Eye (tissue), 1 donor: Measurements from ENCODE around the gene MECP2.

Experiments
- DNase-seq: peaks from one replicate; pipeline ENCODE4 v3.0.0-alpha.2; 2015

MECP2 gene

DNA sequence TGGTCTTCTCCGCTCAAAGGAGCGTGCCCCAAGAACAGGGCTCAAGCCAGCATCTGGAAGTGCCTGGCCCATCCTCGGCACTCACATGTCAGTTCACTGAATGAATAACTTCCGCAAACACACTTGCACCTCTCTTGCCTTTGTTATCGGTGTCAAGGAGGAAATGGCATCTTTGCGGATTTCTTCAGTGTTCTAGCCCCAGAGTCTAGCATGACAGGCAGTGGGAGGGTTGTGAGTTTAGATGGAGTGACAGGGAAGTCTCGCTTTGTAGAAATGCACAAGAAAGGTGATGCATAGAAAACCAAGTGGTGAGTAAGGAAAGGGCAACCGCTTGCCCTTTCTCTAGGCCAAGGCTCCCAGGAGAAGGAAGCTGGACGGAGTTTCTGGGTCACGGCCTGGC, 17.6 kb upstream of the MECP2 start:
- DNase-seq: no peak

DNA sequence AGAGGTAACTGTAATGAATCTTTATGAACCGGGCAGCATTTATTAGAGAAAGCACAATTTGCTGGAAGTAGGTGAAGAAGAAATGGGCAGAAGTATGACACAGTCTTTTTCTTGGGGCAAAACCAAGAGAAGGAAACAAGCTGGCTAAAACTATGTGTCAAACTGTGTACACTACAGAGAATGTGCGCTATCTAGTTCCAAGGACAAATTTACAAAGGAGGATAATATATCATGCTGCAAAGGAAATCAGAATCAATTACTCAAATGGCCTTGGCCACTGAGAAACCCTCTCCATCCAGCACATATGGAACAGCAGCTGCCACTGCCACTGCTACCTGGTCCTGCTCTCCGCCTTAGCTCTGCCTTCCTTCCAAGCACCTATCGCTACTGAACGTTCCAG, 17.1 kb upstream of the MECP2 start:
- no peak for DNase-seq

DNA sequence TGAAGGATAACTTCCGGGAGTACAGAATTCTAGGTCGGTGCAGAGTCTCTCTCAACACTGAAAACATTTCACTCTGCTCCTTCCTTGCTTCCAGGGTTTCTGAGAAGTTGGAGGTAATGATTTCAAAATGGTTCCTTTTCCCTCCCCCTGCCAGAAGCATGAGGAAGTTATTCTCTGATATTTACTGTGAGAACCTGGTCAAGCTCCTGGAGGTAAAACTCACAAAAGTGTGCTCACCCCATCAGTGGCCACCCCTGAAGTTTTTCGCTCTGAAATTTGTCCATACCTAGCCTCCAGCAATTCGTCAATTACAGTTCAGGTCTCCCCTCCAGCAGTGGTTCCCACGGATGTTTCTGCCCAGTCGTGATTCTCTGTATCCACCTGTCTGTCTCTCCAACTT, 16.2 kb upstream of the MECP2 start:
- DNase-seq: no peak

DNA sequence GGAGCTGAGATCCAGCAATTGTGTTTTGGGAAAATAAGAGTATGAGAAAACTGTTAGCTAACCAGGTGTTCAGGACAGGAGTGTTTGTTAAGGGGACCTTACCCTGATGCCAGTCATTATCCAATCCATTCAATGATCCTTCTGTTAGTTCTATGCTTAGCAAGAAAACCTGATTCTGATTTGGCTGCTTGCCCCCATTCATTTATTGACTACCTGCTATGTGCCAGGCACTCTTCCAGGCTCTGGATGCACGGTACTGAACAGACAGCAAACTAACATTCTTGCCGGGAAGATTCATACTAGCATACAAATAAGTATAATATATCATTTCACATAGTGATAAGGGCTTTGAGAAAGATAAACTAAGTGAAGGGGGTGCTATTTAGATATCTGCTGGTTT, 1.0 kb upstream of the MECP2 start:
- no peak for DNase-seq

DNA sequence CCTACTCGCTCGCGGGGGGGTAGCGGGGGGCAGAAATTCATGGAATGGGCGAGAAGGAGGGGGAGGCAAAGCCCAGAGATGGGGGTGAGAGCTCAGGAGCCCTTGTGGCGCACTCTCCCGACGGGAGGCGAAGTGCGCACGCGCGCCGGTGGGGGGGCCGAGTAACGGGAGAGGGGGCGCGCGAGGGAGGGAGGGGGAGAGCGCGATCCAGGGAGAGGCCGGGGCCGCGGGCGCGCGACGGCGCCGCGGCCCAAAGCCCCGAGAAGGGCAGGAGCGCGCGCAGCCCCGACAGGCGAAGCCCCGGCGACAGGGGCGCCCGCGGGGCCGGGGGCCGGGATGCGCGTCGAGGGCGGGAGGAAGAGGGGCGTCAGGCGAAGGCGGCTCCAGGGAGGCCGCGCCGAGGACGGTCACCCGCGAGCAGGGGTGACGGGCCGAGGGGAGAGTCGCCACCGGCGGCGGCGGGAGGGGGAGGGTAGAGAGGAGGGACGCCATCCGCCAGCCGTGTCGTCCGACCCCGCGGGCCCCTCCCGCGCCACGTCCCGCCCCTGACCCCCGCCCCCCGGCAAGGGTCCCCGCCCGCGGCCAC, 421 bp downstream of the MECP2 start:
- DNase-seq: peak; percentile 91

DNA sequence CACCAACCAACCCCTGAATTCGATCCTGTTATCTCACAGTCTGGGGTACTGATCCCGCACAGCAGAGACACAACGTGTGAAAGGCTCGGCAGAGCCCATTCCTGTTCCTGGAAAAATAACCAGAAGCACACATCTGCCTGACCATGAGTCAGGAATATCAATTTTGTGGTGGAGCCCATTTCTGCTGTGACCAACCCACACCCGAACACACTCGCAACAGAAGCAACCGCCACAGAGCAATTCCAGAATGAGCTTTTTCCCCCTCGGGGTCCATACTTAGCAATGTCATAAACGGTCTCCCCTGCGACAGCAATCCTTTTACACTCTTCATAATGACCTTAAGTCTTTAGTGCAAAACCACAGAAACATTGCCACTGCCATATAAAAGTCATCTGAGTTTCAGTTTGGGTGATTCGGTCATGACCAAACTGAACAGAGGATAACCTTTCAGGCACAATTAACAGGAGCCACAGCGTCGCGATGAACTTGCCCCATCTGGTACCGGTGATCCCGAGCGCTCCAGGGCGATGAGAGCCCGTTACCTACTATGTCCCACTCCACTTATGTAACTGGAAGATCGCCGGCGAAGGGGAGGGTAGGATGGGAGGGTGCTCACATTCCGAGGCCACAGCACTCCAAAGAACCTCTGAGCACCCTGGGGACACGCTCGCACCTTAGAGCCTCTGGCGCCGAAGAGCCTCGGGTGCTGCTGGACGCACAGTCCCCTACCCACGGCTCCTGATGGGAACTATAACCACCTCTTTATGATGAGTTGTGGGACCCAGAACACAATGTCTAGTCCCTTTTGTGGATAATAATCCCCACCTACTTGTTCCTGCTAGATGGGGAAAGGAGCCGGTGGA, 1.1 kb downstream of the MECP2 start:
- no peak for DNase-seq

DNA sequence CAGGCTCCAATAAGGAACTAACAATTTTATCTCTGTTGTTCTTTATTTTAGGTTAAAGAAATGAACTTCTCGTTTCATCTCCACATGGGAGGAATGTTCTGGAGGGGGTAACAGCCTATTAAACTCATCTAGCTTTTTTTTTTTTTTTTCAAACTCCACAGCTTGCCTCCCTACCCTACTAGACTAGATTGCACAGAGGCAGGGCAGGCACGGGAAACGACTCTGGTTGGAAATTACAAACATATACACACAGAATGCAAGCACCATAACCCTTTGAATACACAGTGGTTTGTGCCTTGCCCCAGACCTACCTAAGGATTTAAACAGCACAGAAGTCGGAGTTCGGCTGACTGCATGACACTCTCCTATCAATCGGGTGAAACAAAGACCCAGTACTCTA, 2.7 kb downstream of the MECP2 start:
- no peak for DNase-seq

DNA sequence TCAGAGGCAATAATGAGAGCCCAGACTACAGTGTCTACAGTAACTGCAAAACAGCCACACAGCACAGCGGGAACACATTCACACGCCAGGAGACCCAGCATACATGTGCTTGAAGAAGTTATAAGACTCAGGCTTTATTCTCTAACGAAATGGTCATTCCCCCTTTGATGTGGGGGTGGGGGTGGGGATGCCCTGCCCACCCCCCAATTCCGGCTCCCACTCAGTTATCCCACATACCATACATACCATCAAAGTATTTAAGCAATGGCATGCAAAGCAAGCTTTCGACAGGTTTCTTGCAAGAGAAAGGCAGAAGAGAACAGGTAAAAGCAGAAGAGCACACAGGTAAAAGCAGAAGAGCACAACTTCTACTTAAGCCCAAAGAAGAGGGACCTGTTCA, 3.6 kb downstream of the MECP2 start:
- DNase-seq: no peak

DNA sequence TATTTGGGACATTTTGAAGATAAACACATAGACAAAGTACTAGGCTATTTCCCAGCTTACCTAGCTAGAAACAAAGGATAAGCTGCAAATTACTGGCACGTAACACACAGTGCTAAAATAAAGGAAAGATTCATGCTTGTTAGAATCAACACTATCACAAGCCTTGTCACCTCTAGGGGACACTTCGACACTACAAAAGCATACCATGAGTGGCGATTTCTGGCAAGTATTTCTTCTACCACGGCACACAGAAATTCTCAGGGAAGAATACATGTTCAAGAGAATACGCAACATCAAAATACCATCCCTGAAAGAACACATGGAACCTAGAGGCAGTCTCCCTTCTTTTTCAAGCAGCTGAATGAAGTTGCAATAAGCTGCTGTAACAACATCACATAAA, 5.1 kb downstream of the MECP2 start:
- DNase-seq: no peak

DNA sequence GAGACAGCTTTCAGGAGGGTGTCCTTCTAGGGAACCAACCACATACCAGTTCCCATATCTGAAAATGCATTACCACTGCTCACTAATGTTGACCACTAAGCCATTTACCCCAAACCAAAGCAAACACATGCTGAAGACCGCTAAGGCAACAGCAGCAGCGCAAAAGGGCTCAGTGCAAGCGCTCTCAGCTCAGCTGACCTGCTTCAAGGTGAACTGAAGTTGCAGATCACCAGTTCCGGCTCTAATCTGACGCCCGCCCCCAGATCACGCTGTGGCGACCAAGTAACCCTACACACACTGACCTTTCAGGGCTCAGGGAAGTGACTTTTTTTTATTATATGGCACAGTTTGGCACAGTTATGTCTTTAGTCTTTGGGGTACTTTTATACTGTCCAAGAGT, 5.8 kb downstream of the MECP2 start:
- DNase-seq: no peak

DNA sequence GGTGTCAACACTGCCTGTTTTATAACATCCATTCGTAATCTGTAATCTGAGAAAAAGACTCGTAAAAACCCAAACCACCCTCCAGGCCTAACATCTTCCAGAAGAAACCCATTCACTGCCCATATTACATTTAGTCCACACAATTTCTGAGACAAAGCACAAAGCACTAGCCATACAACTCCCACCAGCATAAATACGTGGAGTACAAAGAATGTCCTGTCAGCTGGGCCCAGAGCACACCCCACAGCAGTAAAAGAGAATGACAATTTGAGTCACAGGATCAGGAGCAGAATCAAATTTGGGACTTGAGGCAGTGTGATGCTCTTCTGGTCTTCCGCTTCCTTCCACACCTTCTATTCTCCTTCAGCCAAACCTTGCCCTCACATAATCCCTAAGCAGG, 6.8 kb downstream of the MECP2 start:
- DNase-seq: no peak

DNA sequence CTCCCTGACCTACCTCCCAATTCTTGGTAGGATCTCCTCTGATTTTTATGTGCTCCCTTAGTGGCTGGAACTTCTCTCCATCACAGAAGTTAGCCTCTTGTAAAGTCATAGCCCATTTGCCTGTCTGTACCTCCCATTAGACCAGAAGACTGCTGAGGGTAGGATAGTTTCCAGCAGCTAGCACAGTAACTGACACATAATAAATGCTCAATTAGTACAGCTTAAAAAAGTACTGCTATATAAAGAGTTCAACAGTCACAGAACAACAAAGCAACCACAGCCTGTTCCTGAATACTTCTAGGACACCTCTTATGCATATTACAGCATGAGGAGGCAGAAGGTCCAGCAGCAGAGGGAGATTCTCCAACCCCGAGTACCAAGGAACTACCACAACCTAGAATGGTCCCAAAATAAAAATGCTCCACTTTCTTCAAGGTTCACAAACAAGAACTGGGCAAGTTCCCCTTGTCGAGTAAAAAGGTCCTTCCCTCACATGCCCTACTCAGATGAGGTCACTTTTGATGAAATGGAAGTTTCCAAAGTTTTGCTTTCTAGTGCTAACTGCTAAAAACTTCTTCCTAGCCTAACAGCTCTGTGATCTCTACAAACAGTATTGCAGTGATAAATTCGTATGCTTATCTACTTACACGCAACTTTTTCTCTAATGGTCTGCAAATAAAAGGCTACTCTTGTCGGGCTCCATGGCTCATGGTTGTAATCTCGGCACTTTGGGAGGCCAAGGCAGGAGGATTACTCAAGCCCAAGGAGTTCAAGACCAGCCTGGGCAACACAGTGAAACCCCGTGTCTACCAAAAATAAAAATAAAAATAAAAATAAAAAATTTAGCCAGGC, 12.8 kb downstream of the MECP2 start:
- DNase-seq: no peak

DNA sequence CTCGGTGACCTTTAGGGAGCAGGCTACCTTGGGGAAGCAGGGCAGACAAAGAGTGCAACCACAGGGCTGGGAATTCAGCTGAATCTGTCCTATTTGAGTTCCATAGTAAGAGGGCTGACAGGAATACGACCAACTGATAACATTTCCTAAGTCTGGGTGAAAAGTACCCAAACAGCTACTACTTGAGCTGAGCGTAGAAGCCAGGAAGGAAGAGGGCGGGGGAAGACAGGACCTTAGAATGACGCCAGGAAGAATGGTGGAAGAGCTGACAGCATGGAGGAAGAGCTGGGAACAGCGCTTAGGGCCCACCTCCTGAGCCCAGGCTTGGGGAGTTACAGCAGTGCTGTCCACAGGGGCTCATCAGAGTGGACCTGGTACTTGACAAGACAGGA, 14.4 kb downstream of the MECP2 start:
- DNase-seq: no peak

DNA sequence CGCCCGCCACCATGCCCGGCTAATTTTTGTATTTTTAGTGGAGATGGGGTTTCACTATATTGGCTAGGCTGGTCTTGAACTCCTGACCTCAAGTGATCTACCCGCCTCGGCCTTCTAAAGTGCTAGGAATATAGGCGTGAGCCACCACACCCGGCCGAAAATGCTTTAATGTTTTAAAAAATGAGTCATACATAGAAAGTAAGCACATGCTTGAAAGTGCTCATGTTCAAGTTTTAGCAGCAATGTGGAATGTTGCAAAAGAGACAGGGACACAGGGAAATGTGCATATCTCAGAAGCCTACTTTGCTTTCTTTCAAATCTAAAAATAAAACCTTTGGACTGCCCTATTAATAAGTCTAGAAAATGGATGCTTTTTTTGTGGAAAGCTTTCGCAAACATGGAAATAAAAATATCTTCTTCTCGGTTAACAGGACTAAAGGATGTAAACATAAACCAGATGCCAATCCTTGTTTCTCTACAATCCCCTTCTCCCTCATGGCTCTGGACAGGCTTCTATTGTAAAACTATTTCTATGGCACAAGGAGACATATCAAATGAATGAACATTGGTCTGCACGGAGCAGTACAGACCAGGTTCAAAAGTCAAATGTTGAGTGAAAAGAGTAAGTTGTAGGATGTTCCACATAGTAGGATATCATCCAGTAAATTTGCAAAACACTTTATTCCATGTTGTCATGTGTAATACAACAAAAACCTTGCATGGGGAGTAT, 15.0 kb downstream of the MECP2 start:
- no peak for DNase-seq

DNA sequence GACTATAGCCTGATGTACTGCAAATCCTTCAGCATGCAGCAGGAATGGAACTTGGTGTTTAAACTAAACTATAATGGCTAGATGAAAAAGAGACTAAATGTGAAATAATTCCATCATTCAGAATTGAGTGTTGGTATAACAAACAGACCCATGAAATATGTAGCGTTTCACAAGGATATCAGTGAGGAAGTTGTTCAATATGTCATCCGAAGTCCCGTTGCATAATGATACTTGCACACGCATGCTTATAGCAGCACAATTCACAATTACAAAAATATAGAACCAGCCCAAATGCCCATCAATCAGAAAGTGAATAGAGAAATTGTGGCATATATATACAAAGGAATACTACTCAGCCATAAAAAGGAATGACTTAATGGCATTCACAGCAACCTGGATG, 20.4 kb downstream of the MECP2 start:
- no peak for DNase-seq

DNA sequence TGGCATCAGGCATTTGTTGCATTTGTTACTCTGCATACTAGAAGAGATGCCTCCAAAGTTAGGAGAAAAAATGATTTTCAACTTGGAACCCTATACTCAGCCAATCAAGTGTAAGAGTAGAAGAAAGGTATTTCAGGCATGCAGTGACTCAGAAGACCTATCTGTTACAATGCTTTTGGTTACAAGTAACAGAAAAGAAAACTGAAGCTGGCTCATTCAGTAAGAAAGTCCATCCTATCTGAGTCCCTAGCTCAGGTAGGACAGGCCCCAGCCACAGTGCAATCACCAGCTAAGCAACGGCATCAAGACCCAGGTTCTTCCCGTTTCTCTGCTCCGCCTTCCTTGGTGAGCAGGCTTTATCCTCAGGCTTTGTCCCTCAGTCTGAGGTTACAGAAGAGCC, 23.3 kb downstream of the MECP2 start:
- DNase-seq: no peak

DNA sequence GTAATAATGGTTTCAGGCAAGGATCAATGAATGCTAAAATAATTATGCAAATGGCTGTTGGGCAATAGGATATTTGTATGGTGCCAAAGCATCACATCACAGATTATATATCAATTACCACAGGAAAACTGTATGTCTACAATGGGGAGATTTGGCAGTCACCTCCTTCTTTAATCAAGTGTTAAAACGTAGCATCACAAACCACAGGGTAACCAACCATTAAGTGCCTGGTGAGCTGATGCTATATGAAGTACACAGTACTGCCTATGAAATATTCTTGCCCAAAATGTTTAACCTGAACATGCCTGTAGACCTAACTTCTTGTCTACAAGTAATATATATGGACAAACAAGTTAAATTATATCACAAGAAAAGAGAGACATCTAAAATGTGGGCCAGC, 25.3 kb downstream of the MECP2 start:
- no peak for DNase-seq

DNA sequence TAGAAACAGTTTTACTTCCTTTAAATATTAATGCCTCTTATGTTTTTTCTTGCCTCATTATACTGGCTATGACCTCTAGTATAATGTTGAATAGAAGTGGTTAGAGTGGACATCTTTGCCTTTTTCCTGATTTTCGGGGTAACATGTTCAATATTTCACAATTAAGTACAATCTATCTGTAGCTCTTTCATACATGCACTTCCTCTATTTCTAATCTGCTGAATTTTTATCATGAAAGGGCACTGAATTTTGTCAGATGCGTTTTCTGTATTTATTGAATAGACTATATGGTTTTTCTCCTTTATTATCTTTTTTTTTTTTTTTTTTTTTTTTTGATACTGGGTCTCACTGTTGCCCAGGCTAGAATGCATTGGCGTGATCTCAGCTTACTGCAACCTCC, 29.0 kb downstream of the MECP2 start:
- DNase-seq: no peak

DNA sequence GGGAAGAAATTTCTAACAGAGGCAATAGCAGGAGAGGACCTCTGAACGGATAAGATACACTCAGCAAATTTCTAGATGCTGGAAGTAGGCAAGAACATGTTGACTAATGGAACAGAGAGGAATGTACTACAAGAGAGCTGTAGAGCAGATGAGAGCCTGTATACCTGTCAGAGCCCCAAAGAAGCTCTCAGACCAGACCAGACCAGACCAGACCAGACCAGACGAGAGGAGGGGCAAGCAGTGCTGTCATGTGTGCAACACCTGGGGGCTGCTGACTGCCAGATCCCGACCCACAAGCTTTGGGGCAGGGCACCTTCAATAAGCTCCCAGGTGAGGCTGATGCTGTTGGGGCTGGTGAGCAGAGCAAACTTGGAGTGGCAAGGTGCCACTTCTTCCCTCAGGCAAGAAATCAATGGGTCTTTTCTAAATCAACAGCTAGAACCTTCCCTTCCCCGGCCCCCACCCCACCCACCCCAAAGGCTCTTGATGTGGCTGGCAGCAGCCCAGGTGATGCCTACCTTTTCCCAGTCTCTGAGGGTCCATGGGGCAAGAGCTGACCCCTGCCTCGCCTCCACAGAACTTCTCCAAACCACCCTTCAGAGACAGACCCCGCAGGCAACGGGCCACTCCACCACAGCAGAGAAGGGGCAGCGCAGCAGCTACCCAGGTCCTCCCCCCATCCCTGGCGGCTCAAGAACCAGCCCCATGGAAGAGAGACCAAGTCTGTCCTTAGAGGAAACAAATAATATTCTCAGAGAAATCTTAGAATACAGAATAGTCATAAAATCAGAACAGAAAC, 32.7 kb downstream of the MECP2 start:
- no peak for DNase-seq

DNA sequence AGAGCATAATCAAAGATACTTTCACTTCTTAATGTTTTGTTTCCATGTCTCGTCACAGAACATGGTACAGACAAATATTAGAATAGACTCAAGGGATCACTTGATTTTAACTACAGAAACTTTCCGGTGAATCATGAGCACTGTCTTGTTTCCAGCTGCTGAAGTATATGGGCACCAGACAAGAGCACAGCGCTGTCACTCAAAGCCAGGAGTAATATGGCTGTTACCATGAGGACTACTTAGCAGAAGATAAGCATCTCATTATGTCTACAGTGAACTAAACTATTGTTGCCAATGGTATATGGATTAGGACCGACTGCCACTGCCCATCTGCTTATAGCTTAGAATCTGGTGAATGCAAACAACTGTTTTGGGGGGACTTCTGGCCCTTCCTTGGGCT, 34.3 kb downstream of the MECP2 start:
- DNase-seq: no peak

DNA sequence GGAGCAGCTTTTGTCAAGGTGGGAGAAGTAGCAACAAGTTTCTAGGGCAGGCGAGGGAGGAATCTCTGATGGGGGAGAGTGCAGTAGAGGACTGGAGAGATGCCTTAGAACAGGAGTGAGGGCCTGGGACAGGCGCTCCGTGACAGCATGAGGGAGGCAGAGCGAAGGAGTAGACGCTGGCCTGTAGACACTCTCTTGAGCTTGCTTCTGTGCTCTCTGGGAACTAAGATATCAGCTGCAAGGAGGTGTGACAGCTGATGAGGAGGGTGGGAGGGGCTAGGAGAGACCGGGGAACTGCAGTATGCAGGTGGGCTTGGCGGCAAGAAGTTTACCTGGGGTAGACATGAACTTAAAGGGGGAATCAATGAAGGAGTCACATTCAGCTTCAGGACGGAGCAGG, 35.7 kb downstream of the MECP2 start:
- DNase-seq: no peak

DNA sequence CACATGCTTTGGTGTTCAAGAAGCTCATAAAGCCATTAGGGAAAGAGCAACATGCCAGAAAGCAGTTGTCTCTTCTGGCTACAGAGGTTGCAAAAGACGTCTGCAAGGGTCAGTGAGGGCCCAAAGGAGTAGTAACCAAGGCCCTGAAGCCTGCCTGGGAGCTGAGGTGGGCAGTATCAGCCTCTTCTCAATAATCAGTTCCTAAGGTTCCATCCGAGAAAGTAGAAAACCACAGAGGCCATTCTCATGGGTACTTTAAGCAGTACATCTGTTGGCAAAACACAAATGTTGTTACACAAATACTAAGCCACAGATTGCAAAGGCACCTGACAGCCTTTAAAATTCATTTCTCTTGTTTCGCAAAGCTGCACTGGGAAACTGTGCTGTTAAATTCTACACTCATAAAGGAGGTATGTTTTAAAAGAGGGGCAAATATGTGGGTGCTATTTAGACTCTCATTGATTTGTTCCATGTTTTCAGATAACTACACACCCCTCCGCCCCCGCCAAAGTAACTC, 37.7 kb downstream of the MECP2 start:
- no peak for DNase-seq
